IPS-NIHi7 (cell line): Measurements from ENCODE around the gene OPN1MW3.
A peak's percentile ranks its signal among the peaks of the same experiment; 100 is the strongest.
"Not testable (repeated sequence)": the region's sequence is repeated elsewhere in the genome, so short reads cannot be mapped to it uniquely, and the experiment has no call there.

Experiments
- DNase-seq: peaks from one replicate; pipeline ENCODE4 v3.0.0; 2012; ENCODE audit warnings: mixed read lengths; ENCODE audit errors: extremely low spot score

Gene OPN1MW3

GRCh38 chrX:154296731-154297130 lies 39.3 kb downstream of the OPN1MW3 start:
- no peak for DNase-seq

DNA sequence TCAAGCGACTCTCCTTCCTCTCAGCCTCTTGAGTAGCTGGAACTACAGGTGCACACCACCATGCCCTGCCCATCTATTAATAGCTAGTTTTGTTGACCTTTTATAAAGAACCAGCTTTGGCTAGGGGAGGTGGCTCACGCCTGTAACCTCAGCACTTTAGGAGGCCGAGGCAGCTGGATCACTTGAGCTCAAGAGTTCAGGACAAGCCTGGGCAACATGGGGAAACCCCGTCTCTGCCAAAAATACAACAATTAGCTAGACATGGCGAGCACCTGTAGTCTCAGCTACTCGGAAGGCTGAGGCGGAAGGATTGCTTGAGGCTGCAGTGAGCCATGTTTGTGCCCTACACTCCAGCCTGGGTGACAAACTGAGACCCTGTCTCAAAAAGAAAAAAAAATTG lies 40.9 kb downstream of the OPN1MW3 start:
- no peak for DNase-seq

DNA sequence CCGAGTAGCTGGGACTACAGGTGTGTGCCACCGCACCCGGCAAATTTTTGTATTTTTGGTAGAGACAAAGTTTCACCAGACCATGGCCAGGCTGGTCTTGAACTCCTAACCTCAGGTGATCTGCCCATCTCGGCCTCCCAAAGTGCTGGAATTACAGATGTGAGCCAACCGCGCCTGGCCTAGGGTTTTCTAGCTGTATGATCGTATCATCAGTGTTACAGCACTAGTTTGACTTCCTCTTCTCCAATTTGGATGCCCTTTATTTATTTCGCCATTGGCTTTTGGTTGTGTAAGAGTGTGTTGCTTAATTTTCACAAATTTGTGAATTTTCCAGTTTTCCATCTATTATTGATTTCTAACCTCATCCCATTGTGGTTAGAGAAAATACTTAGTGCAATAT lies 43.4 kb downstream of the OPN1MW3 start:
- DNase-seq, result no peak

DNA sequence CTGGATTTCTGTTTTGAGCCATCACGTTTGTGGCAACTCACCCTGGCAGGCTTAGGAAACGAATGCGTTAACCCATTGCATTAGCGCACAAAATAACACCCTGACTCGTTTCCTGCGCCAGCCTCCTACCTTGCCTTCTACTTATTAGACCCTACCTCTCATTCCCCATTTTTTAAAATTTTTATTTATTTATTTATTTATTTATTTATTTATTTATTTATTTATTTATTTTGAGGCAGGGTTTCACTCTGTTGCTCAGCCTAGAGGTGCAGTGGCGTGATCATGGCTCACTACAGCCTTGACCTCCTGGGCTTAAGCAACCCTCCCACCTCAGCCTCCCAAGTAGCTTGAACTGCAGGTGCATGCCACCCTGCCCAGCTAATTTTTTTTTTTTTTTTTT lies 45.6 kb downstream of the OPN1MW3 start:
- not testable (repeated sequence) for DNase-seq

DNA sequence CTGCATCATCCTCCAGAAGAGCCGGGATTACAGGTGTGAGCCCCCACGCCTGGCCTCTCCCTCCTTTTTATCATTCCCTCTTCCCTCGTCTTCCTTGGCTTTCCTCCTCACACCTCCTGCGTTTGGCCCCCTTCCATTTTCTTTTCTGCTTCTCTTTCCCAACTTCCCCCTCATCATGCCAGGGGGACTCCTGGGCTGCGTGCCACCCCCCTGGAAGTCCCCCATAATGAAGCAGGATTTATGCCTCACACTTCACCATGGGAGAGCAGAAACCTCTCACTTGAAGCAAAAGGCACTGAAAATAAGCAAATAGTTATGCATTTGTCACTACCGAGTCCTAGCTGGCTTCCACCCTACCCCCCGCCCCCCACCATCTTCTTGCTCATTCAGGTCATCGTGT lies 46.1 kb downstream of the OPN1MW3 start:
- no peak for DNase-seq

DNA sequence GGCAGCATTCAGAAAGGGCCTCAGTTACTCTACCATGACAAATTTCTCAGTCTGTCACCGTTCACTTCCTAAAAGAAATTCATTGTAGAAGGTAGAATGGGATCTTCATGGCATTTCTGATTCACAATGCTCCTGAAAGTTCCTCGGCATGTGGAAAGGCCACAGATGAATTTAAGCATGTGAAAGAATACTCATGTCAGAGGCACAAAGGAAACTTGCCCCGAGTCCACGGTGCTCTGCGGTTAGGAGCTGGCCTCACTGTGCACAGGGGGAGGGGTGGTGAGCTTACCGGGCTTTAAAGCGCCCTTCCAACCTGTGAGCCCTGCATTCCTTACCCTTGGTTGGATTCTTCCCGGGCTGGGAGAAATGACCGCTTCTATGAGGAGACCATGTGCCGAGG lies 47.5 kb downstream of the OPN1MW3 start:
- DNase-seq, result no peak

DNA sequence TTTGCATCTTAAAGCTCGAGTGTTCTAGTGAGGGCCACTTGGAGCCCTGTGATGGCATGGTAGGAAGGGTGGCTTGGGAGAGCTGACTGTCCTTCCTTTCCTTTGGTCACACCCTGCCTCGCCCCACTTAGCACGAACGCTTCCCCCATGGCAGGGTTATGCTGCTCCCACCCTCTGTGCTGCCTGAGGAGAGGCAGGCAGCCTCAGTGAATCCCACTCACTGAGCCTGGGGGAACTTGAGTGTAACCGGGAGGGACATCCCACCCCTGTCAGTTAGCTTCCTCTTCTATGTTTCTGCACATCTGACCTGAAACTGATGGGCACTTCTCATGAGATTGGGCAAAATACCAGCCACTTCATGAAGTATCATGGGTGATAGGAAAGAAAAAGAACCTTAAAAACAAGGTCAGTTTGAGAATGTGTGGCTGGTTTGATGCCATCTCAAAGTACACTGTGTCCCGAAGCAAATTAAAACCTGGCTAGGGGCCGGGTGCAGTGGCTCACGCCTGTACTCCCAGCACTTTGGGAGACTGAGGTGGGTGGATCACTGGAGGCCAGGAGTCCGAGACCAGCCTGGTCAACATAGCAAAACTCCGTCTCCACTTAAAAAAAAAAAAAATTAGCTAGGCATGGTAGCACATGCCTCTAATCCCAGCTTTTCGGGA lies 48.3 kb downstream of the OPN1MW3 start:
- no peak for DNase-seq

DNA sequence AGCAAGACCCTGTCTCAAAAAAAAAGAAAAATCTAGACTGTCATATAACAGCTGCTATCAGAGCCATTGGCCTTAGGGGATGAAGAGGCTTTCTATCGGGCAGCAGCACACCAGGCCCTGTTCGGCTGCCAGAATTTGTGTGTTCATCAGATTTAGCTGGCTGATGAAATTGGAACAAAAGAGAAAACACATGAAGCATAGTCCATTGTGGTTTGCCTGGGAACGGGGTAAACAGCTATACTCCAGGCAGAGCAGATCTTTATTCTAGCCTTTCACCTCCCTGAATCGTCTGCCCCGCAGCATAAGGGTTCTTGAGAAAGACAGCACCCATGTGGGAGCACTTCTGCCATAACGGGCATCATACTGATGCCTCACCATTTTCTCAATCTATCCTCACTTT lies 49.8 kb downstream of the OPN1MW3 start:
- DNase-seq, result no peak

DNA sequence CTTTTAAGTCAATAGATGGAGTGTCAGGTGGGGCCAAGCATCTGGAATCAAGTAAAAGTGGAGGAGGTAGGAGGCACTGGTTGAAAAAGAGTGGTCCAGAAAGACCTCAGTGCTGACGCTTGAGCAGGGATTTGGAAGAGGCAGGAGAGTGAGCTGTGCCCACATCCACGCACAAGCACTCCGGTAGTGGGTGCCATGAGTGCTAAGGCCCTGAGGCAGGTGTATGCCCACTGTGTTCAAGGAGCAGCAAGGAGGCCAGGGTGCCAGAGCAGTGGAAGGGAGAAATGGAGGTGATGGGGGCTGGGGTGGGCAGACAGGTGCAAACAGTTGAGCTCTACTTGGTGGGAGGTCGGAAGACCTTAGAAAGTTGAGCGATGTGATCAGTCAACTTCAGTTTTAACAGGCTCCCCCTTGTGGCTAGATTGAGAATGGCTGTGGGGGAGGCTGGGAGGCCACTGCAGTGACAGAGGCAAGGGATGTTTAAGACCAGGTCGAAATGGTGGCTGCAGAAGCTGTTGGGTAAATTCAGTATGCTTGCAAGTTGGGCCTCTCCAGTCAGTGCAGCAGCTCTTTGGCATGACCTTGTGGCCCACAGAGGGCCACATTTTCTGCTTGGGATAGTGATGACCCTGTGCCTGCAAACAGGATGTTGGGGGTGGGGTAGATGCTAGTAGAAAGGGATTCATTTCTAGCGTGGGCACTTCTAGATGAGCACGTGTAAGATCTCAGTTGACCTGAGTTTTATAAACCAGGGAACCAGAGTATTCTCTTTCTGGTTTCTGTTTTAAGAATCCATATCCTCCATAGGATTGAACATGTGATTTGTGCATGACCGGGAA lies 50.9 kb downstream of the OPN1MW3 start:
- peak; percentile 63 for DNase-seq

- no peak for DNase-seq
These were observed 51.8 kb downstream of the OPN1MW3 start for GRCh38 chrX:154309041-154309775.

GRCh38 chrX:154310616-154311536 lies 53.5 kb downstream of the OPN1MW3 start:
- no peak for DNase-seq

DNA sequence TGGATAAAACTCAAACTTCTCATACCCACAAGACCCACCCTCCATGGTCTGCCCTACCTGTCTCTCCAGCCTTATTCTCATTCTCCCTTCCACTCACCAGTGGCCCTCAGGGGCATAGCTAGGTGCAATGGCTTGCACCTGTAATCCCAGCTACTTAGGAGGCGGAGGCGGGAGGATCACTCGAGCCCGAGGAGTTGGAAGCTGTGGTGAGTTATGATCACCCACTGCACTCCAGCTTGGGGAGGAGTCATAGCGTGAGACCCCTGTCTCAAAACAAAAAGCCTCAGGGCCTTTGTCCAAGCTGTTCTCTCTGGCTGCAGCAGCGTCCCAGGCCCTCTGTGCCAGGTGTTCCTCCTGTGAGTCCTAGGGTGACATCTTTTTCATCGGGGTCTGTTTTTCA lies 54.7 kb downstream of the OPN1MW3 start:
- DNase-seq, result no peak

- no peak for DNase-seq
These were observed 55.8 kb downstream of the OPN1MW3 start for GRCh38 chrX:154313147-154313546.

GRCh38 chrX:154315416-154315815 lies 58.0 kb downstream of the OPN1MW3 start:
- DNase-seq, result no peak

DNA sequence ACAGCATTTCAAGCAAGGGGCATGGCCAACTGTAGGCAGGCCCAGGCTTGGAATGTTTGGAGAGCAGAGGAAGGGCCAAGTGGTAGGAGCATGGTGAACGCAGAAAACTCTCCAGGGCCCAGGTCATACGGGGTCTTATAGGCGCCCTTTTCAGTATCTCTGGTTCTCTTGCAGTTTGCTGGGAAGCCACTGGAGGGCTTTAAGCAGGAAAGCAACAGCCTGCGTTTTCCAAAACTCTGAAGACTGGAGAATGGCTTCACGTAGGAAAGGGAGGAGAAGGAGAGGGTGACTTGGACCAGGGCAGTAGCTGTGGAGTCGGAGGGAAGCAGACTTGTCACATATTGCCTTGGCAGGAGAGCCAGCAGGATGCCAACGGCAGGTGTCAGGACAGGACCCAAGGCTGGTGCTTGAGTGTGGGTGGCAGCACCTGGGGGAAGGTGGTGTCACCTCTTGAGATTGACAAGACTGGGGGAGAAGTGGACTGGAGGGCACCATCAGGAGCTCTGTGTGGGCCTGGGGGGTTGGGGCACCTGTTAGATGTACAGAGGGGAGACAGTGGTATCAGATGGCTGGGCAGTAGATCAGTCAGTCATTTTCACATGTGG lies 60.1 kb downstream of the OPN1MW3 start:
- DNase-seq, result peak; percentile 48

DNA sequence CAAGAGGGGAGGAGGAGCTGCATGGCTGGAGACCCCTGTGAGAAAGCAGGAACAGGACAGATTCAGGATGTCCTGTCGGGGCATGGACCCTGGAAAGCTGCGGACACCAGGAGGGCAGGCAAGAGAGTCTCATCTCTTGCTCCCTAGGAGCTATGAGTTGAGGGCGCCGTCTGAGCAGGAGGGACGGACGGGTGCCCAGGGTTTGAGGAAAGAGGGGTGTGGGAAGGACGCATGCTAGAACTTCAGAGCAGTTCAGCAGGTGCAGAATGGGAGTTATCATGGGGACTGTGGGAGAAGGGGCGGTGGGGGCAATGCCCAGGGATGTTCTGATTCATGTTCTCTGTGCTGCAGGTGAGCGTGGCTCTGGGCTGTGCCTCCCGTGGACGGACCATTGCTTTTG lies 63.0 kb downstream of the OPN1MW3 start:
- no peak for DNase-seq
